Measurements from ENCODE around the gene HYKK.

DNA sequence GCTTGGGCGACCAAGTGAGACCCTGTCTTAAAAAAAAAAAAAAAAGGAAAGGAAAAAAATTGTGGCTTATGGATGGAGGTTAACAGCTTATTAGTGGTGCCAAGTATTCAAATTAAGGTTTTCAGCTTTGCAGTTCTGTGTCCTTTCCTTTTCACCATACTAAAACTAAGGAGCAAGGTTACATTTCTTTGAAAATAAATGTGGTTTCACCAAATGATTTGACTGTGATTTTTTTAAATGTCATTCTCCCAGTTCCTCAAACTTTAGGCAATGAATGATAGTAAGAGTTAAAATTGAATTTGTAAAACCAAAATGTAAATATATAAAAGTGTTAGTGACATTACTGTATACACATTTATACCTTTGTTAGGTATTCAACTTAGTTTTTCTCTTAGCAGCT, 67.6 kb downstream of the HYKK start:
- no peak for TF ChIP-seq POLR2AphosphoS5 (IDR thresholded peaks at IDR 0.05; ENCODE audit: low read depth, low read length)
- TF ChIP-seq, protein P1, sequence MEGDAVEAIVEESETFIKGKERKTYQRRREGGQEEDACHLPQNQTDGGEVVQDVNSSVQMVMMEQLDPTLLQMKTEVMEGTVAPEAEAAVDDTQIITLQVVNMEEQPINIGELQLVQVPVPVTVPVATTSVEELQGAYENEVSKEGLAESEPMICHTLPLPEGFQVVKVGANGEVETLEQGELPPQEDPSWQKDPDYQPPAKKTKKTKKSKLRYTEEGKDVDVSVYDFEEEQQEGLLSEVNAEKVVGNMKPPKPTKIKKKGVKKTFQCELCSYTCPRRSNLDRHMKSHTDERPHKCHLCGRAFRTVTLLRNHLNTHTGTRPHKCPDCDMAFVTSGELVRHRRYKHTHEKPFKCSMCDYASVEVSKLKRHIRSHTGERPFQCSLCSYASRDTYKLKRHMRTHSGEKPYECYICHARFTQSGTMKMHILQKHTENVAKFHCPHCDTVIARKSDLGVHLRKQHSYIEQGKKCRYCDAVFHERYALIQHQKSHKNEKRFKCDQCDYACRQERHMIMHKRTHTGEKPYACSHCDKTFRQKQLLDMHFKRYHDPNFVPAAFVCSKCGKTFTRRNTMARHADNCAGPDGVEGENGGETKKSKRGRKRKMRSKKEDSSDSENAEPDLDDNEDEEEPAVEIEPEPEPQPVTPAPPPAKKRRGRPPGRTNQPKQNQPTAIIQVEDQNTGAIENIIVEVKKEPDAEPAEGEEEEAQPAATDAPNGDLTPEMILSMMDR (IDR thresholded peaks at IDR 0.05) = no peak
- TF ChIP-seq, protein P2, sequence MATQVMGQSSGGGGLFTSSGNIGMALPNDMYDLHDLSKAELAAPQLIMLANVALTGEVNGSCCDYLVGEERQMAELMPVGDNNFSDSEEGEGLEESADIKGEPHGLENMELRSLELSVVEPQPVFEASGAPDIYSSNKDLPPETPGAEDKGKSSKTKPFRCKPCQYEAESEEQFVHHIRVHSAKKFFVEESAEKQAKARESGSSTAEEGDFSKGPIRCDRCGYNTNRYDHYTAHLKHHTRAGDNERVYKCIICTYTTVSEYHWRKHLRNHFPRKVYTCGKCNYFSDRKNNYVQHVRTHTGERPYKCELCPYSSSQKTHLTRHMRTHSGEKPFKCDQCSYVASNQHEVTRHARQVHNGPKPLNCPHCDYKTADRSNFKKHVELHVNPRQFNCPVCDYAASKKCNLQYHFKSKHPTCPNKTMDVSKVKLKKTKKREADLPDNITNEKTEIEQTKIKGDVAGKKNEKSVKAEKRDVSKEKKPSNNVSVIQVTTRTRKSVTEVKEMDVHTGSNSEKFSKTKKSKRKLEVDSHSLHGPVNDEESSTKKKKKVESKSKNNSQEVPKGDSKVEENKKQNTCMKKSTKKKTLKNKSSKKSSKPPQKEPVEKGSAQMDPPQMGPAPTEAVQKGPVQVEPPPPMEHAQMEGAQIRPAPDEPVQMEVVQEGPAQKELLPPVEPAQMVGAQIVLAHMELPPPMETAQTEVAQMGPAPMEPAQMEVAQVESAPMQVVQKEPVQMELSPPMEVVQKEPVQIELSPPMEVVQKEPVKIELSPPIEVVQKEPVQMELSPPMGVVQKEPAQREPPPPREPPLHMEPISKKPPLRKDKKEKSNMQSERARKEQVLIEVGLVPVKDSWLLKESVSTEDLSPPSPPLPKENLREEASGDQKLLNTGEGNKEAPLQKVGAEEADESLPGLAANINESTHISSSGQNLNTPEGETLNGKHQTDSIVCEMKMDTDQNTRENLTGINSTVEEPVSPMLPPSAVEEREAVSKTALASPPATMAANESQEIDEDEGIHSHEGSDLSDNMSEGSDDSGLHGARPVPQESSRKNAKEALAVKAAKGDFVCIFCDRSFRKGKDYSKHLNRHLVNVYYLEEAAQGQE (IDR thresholded peaks at IDR 0.05; ENCODE audit: insufficient read depth in 1 of 2, low read depth in 2 of 2, low read length in 1 of 2) = no peak
- TF ChIP-seq TCF7L2 (IDR thresholded peaks at IDR 0.05; ENCODE audit: low read depth, low read length) = no peak

Data from Panc1 (cell line).